ENCODE results near the gene MRPS31. TPM values are rescaled to one million over a fixed set of nuclear protein-coding genes. Genes with fewer than 3 reads are reported as not detected.

Gene MRPS31
- total RNA-seq, 3 donors from 2014 or later (not counting 1 experiment from before 2014, with no cell fraction given), result 13.6 to 19.6 (median 13.8) TPM

GRCh38 chr13:40801255-40802217 is 30.5 kb upstream of the MRPS31 start:
- Mint-ChIP-seq H3K4me3 (no peak overlapping the region), H3K27ac (no peak overlapping the region), H3K36me3 (no peaks in the 10 kb centered on the region), H3K4me1 (peaks cover 4 to 18% of the 10 kb centered on the region in 2 donors), H3K27me3 (ENCODE audit: low read depth in 2 of 2) (no peaks in the 10 kb centered on the region), H3K9me3 (no peaks in the 10 kb centered on the region)
- DNase-seq (no peak), ATAC-seq (no peak)
- Histone ChIP-seq H3K4me3 (ENCODE audit: low read length) (no peak overlapping the region), H3K27me3 (ENCODE audit: control insufficient read depth, insufficient read depth, low read length) (no peaks in the 10 kb centered on the region), H3K27ac (ENCODE audit: low read length) (no peak overlapping the region), H3K36me3 (ENCODE audit: control insufficient read depth, insufficient read depth, low read length) (peaks cover 16% of the 10 kb centered on the region), H3K4me1 (ENCODE audit: control insufficient read depth, insufficient read depth, low read length) (peaks cover 11% of the 10 kb centered on the region), H3K9me3 (ENCODE audit: control insufficient read depth, insufficient read depth, low read length) (no peaks in the 10 kb centered on the region)
- intact Hi-C loops (cut with micrococcal nuclease), result no loop called here
- WGBS (ENCODE audit: insufficient coverage), result 96% methylated on average over 6 of the region's 6 CpGs
- no peak for TF ChIP-seq CTCF (IDR thresholded peaks at IDR 0.05)

GRCh38 chr13:40800559-40800958 is 29.6 kb upstream of the MRPS31 start:
- Mint-ChIP-seq H3K27me3 (ENCODE audit: low read depth in 2 of 2) (no peaks in the 10 kb centered on the region), H3K4me1 (peaks cover 10 to 18% of the 10 kb centered on the region in 2 donors), H3K36me3 (no peaks in the 10 kb centered on the region), H3K4me3 (no peak overlapping the region), H3K9me3 (no peaks in the 10 kb centered on the region), H3K27ac (no peak overlapping the region)
- no peak overlapping the region for H3K4me3 ChIP-seq (ENCODE audit: low read length)
- no peak for TF ChIP-seq CTCF (IDR thresholded peaks at IDR 0.05)
- intact Hi-C loops (cut with micrococcal nuclease), result no loop called here
- H3K9me3 ChIP-seq (ENCODE audit: control insufficient read depth, insufficient read depth, low read length), result no peaks in the 10 kb centered on the region
- peaks cover 12% of the 10 kb centered on the region for H3K36me3 ChIP-seq (ENCODE audit: control insufficient read depth, insufficient read depth, low read length)
- ATAC-seq, result no peak
- peaks cover 11% of the 10 kb centered on the region for H3K4me1 ChIP-seq (ENCODE audit: control insufficient read depth, insufficient read depth, low read length)
- H3K27ac ChIP-seq (ENCODE audit: low read length), result no peak overlapping the region
- 85% methylated on average over 5 of the region's 5 CpGs for WGBS (ENCODE audit: insufficient coverage)
- DNase-seq, result no peak
- no peaks in the 10 kb centered on the region for H3K27me3 ChIP-seq (ENCODE audit: control insufficient read depth, insufficient read depth, low read length)

GRCh38 chr13:40799508-40799907 is 28.5 kb upstream of the MRPS31 start:
- no peak overlapping the region for H3K4me3 ChIP-seq (ENCODE audit: low read length)
- H3K4me1 Mint-ChIP-seq, result peaks cover 10 to 18% of the 10 kb centered on the region in 2 donors
- no peaks in the 10 kb centered on the region for H3K27me3 ChIP-seq (ENCODE audit: control insufficient read depth, insufficient read depth, low read length)
- no peaks in the 10 kb centered on the region for H3K27me3 Mint-ChIP-seq (ENCODE audit: low read depth in 2 of 2)
- no peaks in the 10 kb centered on the region for H3K9me3 Mint-ChIP-seq
- intact Hi-C loops (cut with micrococcal nuclease), result no loop called here
- 89% methylated on average over 2 of the region's 4 CpGs for WGBS (ENCODE audit: insufficient coverage)
- ATAC-seq (no peak), DNase-seq (no peak)
- H3K4me1 ChIP-seq (ENCODE audit: control insufficient read depth, insufficient read depth, low read length), result peaks cover 11% of the 10 kb centered on the region
- no peaks in the 10 kb centered on the region for H3K36me3 Mint-ChIP-seq
- H3K27ac ChIP-seq (ENCODE audit: low read length), result no peak overlapping the region
- peaks cover 11% of the 10 kb centered on the region for H3K36me3 ChIP-seq (ENCODE audit: control insufficient read depth, insufficient read depth, low read length)
- TF ChIP-seq CTCF (IDR thresholded peaks at IDR 0.05), result no peak
- no peak overlapping the region for H3K27ac Mint-ChIP-seq
- H3K4me3 Mint-ChIP-seq, result no peak overlapping the region
- no peaks in the 10 kb centered on the region for H3K9me3 ChIP-seq (ENCODE audit: control insufficient read depth, insufficient read depth, low read length)

All from natural killer cell (primary cell).